GM12864 (cell line): Measurements from ENCODE around the gene JAGN1.
"Not testable (repeated sequence)": the region's sequence is repeated elsewhere in the genome, so short reads cannot be mapped to it uniquely, and the experiment has no call there.

Experiments used
- DNase-seq: peaks from one replicate; pipeline ENCODE4 v3.0.0-alpha.2; 2011; ENCODE audit warnings: low read depth
- H3K4me3 ChIP-seq: 2 replicates; pipeline ENCODE4 v1.5.1; 2011; ENCODE audit warnings: mild to moderate bottlenecking, low read depth, low read length, control low read depth
- CTCF ChIP-seq: IDR thresholded peaks from 2 replicates; pipeline ENCODE4 v1.5.1; 2011; ENCODE audit warnings: low read depth, mild to moderate bottlenecking, moderate library complexity, low read length, control low read depth, inconsistent platforms; ENCODE audit errors: missing control alignments

The JAGN1 gene

GRCh38 chr3:9933561-9934234 is 43.3 kb downstream of the JAGN1 start, which contains the start of gene CRELD1:
Gene CRELD1, plus strand, starts transcription at chr3:9933834. Its CDS starts 605 bp downstream, at chr3:9934439.
- TF ChIP-seq CTCF: no peak
- H3K4me3 ChIP-seq: peak within 1 kb of the TSS; percentile 88
- peak; percentile 87 for DNase-seq

- peak; percentile 25 for TF ChIP-seq CTCF
- no peak for DNase-seq
- H3K4me3 ChIP-seq: peak overlapping the region; percentile 88
Measured at GRCh38 chr3:9934235-9934621, 43.8 kb downstream of the JAGN1 start.

GRCh38 chr3:9934993-9935392 is 44.6 kb downstream of the JAGN1 start:
- no peak for TF ChIP-seq CTCF
- peak overlapping the region; percentile 88 for H3K4me3 ChIP-seq
- DNase-seq: no peak

- TF ChIP-seq CTCF: no peak
- no peak for DNase-seq
- no peak overlapping the region for H3K4me3 ChIP-seq
Measured at GRCh38 chr3:9935966-9936510, 45.6 kb downstream of the JAGN1 start.

GRCh38 chr3:9937486-9938238 is 47.3 kb downstream of the JAGN1 start:
- no peak for DNase-seq
- no peak overlapping the region for H3K4me3 ChIP-seq
- no peak for TF ChIP-seq CTCF

- no peak overlapping the region for H3K4me3 ChIP-seq
- DNase-seq: no peak
- no peak for TF ChIP-seq CTCF
Measured at GRCh38 chr3:9938966-9939365, 48.6 kb downstream of the JAGN1 start.

- not testable (repeated sequence) for DNase-seq, H3K4me3 ChIP-seq
Measured at GRCh38 chr3:9939906-9940305, 49.5 kb downstream of the JAGN1 start.
